Transverse colon (tissue), 4 donors: ENCODE measurements around the gene AASDH.

ENCODE experiments used
- EP300 ChIP-seq: sonication (generic); formaldehyde crosslinking; IDR thresholded peaks from one replicate; pipeline ENCODE4 v1.6.1; 2017; ENCODE audit warnings: antibody characterized with exemption, low read depth
- POLR2A ChIP-seq: fragments of 450-650 bp; IDR thresholded peaks from one replicate; pipeline ENCODE4 v1.6.1; 2016; ENCODE audit warnings: antibody characterized with exemption, mild to moderate bottlenecking, moderate library complexity
- POLR2AphosphoS5 ChIP-seq, 3 donors: sonication (generic); formaldehyde crosslinking; IDR thresholded peaks; one replicate each; pipeline ENCODE4 v1.6.1; 2016; ENCODE audit warnings: antibody characterized with exemption in 3 of 3
- TF ChIP-seq, protein P1 (sequence below), 5 experiments: fragments of 200-600 bp in 3 of 5; fragments of 450-650 bp in 2 of 5; sonication (generic) in 3 of 5; IDR thresholded peaks; 1 replicate in 2 of 5; 2 replicates in 3 of 5; pipeline ENCODE4 v1.5.1; 2016 to 2017; ENCODE audit warnings: antibody characterized with exemption in 5 of 5, inconsistent platforms in 3 of 5, mild to moderate bottlenecking in 2 of 5, moderate library complexity in 1 of 5

DNA sequence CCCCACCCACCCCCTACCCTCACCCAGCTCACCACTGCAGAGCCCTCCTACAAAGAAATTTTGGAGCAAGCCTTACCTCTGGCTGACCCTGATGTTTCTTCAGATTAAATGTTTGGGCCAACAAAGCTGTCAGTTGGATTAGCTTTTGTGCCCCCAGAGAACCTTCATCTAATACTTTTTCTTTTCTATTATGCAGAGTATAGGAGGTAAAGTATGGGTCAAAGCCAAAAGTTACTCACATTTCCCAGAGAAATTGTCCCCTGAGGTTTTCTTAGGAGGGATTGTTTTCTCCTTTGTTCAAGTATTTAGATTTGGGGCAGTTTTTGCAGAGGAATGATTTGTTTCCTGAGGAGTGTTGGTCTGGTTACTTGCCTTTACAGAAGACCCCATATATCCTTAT, 69.5 kb downstream of the AASDH start:
- TF ChIP-seq, protein P1, sequence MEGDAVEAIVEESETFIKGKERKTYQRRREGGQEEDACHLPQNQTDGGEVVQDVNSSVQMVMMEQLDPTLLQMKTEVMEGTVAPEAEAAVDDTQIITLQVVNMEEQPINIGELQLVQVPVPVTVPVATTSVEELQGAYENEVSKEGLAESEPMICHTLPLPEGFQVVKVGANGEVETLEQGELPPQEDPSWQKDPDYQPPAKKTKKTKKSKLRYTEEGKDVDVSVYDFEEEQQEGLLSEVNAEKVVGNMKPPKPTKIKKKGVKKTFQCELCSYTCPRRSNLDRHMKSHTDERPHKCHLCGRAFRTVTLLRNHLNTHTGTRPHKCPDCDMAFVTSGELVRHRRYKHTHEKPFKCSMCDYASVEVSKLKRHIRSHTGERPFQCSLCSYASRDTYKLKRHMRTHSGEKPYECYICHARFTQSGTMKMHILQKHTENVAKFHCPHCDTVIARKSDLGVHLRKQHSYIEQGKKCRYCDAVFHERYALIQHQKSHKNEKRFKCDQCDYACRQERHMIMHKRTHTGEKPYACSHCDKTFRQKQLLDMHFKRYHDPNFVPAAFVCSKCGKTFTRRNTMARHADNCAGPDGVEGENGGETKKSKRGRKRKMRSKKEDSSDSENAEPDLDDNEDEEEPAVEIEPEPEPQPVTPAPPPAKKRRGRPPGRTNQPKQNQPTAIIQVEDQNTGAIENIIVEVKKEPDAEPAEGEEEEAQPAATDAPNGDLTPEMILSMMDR (IDR thresholded peaks at IDR 0.05) = no peak
- TF ChIP-seq POLR2A (no peak), EP300 (no peak), POLR2AphosphoS5 (IDR thresholded peaks at IDR 0.05) (no peak)
